CD4-positive, alpha-beta T cell treated with Interleukin-4 for 1 hour (primary cell): ENCODE data around the gene STRIP1.

Experiments
- DNase-seq, 2 donors: peaks; one replicate each; pipeline ENCODE4 v3.0.0-alpha.2; 2020 to 2022

Gene STRIP1

DNA sequence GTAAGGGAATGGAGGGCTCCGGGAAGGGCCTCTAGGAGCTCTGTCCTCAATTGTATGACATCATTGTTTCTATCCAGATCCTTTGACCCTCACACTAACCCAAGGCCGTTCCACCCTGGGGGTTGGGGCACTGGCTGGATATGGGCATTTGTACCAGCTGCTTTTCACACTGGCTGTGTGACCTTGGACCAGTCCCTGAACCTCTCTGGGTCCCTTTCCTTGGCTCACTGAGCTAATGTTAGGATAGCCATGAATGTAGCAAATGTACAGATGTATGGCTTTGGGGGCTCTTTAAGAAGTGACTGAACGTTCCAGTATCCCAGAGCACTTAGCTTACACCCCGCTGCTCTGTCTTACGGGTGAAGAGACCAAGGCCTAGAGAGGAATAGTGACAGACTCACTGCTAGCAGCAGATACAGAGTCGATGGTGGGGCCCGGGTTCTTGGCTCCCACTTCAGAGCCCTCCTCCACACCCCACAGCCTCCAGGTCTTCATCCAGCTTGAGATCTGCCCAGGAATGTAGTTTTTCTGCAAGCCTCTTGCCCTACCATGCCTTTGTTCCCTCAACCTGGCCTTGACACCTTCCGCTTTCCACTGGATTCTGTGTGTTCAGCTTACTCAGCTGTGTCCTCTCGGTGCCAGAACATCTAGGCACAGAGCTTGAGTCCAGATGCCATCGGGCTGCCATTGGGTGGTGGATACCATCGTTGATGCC, 63.2 kb downstream of the STRIP1 start:
- DNase-seq: no peak

GRCh38 chr1:110098222-110099026, 64.0 kb downstream of the STRIP1 start:
- no peak for DNase-seq

- no peak for DNase-seq
Measured at GRCh38 chr1:110100335-110100734, 65.9 kb downstream of the STRIP1 start.

DNA sequence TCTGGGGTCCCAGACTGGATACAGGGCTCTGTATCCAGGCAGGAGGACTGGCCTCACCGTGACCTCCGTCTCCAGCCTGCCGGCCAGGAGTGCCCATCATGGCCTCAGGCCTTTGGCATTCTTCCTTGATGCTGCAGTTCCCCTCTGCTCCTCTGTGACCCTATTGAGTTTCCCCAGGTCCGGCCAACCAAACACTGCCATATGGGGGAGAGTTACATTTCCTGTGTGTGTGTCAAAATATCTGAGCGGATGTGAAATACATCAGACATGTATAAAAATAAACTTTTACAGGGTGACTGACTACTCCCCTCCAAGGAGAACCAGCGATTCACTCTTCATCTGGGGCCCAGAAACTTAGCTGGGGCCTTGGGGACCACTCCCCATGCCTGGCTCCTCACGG, 67.7 kb downstream of the STRIP1 start:
- DNase-seq: no peak
